Effector memory CD8-positive, alpha-beta T cell (primary cell): ENCODE data around the gene MYADML2.

Experiments used
- ATAC-seq: fragments of 150-1000 bp; cut with Tn5 transposase; replicated peaks from 2 replicates; pipeline ENCODE4 v1.10.0; 2021; ENCODE audit warnings: mild to moderate bottlenecking, moderate library complexity
- DNase-seq, 3 experiments: peaks; one replicate each; pipeline ENCODE4 v3.0.0; 2021
- H3K27ac Mint-ChIP-seq, 2 donors: one replicate each; pipeline ENCODE4 v1.8.0; 2022; ENCODE audit warnings: mild to moderate bottlenecking in 2 of 2, mixed read lengths in 2 of 2, moderate library complexity in 2 of 2
- H3K27me3 Mint-ChIP-seq, 2 donors: one replicate each; pipeline ENCODE4 v1.8.0; 2022; ENCODE audit warnings: mixed read lengths in 2 of 2
- H3K36me3 Mint-ChIP-seq: one replicate; pipeline ENCODE4 v1.8.0; 2022; ENCODE audit warnings: mild to moderate bottlenecking, moderate library complexity, mixed read lengths; ENCODE audit not compliant: insufficient read depth
- H3K4me1 Mint-ChIP-seq, 2 donors: one replicate each; pipeline ENCODE4 v1.8.0; 2022; ENCODE audit warnings: low read depth in 2 of 2, mixed read lengths in 2 of 2
- H3K4me3 Mint-ChIP-seq, 2 donors: one replicate each; pipeline ENCODE4 v1.8.0; 2022; ENCODE audit warnings: mild to moderate bottlenecking in 2 of 2, mixed read lengths in 2 of 2, moderate library complexity in 2 of 2
- H3K9me3 Mint-ChIP-seq, 2 donors: one replicate each; pipeline ENCODE4 v1.8.0; 2022; ENCODE audit warnings: mixed read lengths in 2 of 2

MYADML2 gene

GRCh38 chr17:81915331-81915730 is 31.7 kb downstream of the MYADML2 start:
- H3K9me3 Mint-ChIP-seq: no peaks in the 10 kb centered on the region
- ATAC-seq (no peak), DNase-seq (no peak)
- no peaks in the 10 kb centered on the region for H3K27me3 Mint-ChIP-seq
- no peak overlapping the region for H3K27ac Mint-ChIP-seq
- H3K4me1 Mint-ChIP-seq: peaks cover 23 to 24% of the 10 kb centered on the region in 2 donors
- peak overlapping the region in 1 of 2 donors; percentile 29 for H3K4me3 Mint-ChIP-seq
- H3K36me3 Mint-ChIP-seq: peaks cover 54% of the 10 kb centered on the region

- Mint-ChIP-seq H3K9me3 (no peaks in the 10 kb centered on the region), H3K27ac (no peak overlapping the region), H3K4me3 (no peak overlapping the region), H3K4me1 (peaks cover 27% of the 10 kb centered on the region in 2 donors), H3K36me3 (peaks cover 49% of the 10 kb centered on the region), H3K27me3 (no peaks in the 10 kb centered on the region)
- DNase-seq: no peak
- no peak for ATAC-seq
Observed at GRCh38 chr17:81914103-81914850, 32.8 kb downstream of the MYADML2 start.

- ATAC-seq (no peak), DNase-seq (no peak)
- Mint-ChIP-seq H3K36me3 (peaks cover 49% of the 10 kb centered on the region), H3K4me3 (no peak overlapping the region), H3K9me3 (no peaks in the 10 kb centered on the region), H3K4me1 (peaks cover 24 to 27% of the 10 kb centered on the region in 2 donors), H3K27me3 (no peaks in the 10 kb centered on the region), H3K27ac (no peak overlapping the region)
Observed at GRCh38 chr17:81913394-81914102, 33.5 kb downstream of the MYADML2 start.

GRCh38 chr17:81912441-81913309 is 34.4 kb downstream of the MYADML2 start:
- peaks cover 19 to 22% of the 10 kb centered on the region in 2 donors for H3K4me1 Mint-ChIP-seq
- H3K27me3 Mint-ChIP-seq: no peaks in the 10 kb centered on the region
- ATAC-seq: no peak
- no peak for DNase-seq
- H3K9me3 Mint-ChIP-seq: no peaks in the 10 kb centered on the region
- H3K27ac Mint-ChIP-seq: peak overlapping the region in 1 of 2 donors; percentile 84
- H3K36me3 Mint-ChIP-seq: peaks cover 45% of the 10 kb centered on the region
- peak overlapping the region in 1 of 2 donors; percentile 75 for H3K4me3 Mint-ChIP-seq

GRCh38 chr17:81911969-81912368 is 35.1 kb downstream of the MYADML2 start:
- Mint-ChIP-seq H3K27me3 (no peaks in the 10 kb centered on the region), H3K27ac (peak overlapping the region in 1 of 2 donors; percentile 84), H3K4me1 (peaks cover 14 to 18% of the 10 kb centered on the region in 2 donors), H3K9me3 (no peaks in the 10 kb centered on the region), H3K36me3 (peaks cover 45% of the 10 kb centered on the region), H3K4me3 (peak overlapping the region; percentile 75 to 76)
- DNase-seq (no peak), ATAC-seq (no peak)

GRCh38 chr17:81911277-81911961 is 35.6 kb downstream of the MYADML2 start, which contains the start of gene PCYT2:
TSS of gene PCYT2 (minus strand) at chr17:81911399. CDS start at chr17:81911355, 44 bp downstream.
- DNase-seq (peak; percentile 81 to 90 (median 87)), ATAC-seq (peak; percentile 91)
- H3K4me3 Mint-ChIP-seq: peak within 1 kb of the TSS; percentile 75 to 77
- H3K27me3 Mint-ChIP-seq: no peaks in the 10 kb centered on the region
- H3K9me3 Mint-ChIP-seq: no peaks in the 10 kb centered on the region
- peak within 1 kb of the TSS in 1 of 2 donors; percentile 84 for H3K27ac Mint-ChIP-seq
- peaks cover 43% of the 10 kb centered on the region for H3K36me3 Mint-ChIP-seq
- H3K4me1 Mint-ChIP-seq: peaks cover 11 to 15% of the 10 kb centered on the region in 2 donors

GRCh38 chr17:81910840-81911276 is 36.2 kb downstream of the MYADML2 start:
- Mint-ChIP-seq H3K36me3 (peaks cover 37% of the 10 kb centered on the region), H3K4me3 (peak overlapping the region; percentile 71 to 77), H3K4me1 (peaks cover 10 to 14% of the 10 kb centered on the region in 2 donors), H3K9me3 (no peaks in the 10 kb centered on the region), H3K27ac (no peak overlapping the region), H3K27me3 (no peaks in the 10 kb centered on the region)
- ATAC-seq: no peak
- DNase-seq: no peak

GRCh38 chr17:81909966-81910839 is 36.8 kb downstream of the MYADML2 start:
- peak overlapping the region; percentile 71 to 77 for H3K4me3 Mint-ChIP-seq
- H3K27me3 Mint-ChIP-seq: no peaks in the 10 kb centered on the region
- no peak for DNase-seq
- no peak for ATAC-seq
- H3K9me3 Mint-ChIP-seq: no peaks in the 10 kb centered on the region
- H3K27ac Mint-ChIP-seq: no peak overlapping the region
- peaks cover 8 to 11% of the 10 kb centered on the region in 2 donors for H3K4me1 Mint-ChIP-seq
- H3K36me3 Mint-ChIP-seq: peaks cover 33% of the 10 kb centered on the region

- Mint-ChIP-seq H3K4me3 (peak overlapping the region in 1 of 2 donors; percentile 71), H3K9me3 (no peaks in the 10 kb centered on the region), H3K27me3 (no peaks in the 10 kb centered on the region), H3K27ac (no peak overlapping the region), H3K36me3 (peaks cover 25% of the 10 kb centered on the region), H3K4me1 (peaks cover 8 to 11% of the 10 kb centered on the region in 2 donors)
- ATAC-seq: no peak
- DNase-seq: no peak
Observed at GRCh38 chr17:81909231-81909630, 37.8 kb downstream of the MYADML2 start.

GRCh38 chr17:81908793-81909192 is 38.2 kb downstream of the MYADML2 start:
- peaks cover 8 to 11% of the 10 kb centered on the region in 2 donors for H3K4me1 Mint-ChIP-seq
- no peaks in the 10 kb centered on the region for H3K27me3 Mint-ChIP-seq
- H3K36me3 Mint-ChIP-seq: peaks cover 24% of the 10 kb centered on the region
- no peak overlapping the region for H3K27ac Mint-ChIP-seq
- H3K4me3 Mint-ChIP-seq: no peak overlapping the region
- no peak for DNase-seq
- no peaks in the 10 kb centered on the region for H3K9me3 Mint-ChIP-seq
- ATAC-seq: no peak

- Mint-ChIP-seq H3K4me3 (no peak overlapping the region), H3K27me3 (no peaks in the 10 kb centered on the region), H3K4me1 (peaks cover 8% of the 10 kb centered on the region in 2 donors), H3K27ac (no peak overlapping the region), H3K9me3 (no peaks in the 10 kb centered on the region), H3K36me3 (peaks cover 16% of the 10 kb centered on the region)
- DNase-seq: no peak
- ATAC-seq: no peak
Observed at GRCh38 chr17:81907219-81908145, 39.6 kb downstream of the MYADML2 start.
